Breast epithelium (tissue), 3 donors: Measurements from ENCODE around the gene BCL2L2.

Source experiments
- CTCF ChIP-seq, 3 donors: fragments of 450-650 bp; IDR thresholded peaks; one replicate each; pipeline ENCODE4 v1.5.1; 2016 to 2017; ENCODE audit warnings: antibody characterized with exemption in 3 of 3, mild to moderate bottlenecking in 3 of 3, moderate library complexity in 3 of 3
- POLR2A ChIP-seq: fragments of 450-650 bp; IDR thresholded peaks from one replicate; pipeline ENCODE4 v1.6.1; 2016; ENCODE audit warnings: antibody characterized with exemption, mild to moderate bottlenecking, moderate library complexity
- POLR2AphosphoS5 ChIP-seq, 3 donors: sonication (generic); formaldehyde crosslinking; IDR thresholded peaks; one replicate each; pipeline ENCODE4 v1.6.1; 2017; ENCODE audit warnings: antibody characterized with exemption in 3 of 3

GRCh38 chr14:23352506-23353432 lies 46.1 kb downstream of the BCL2L2 start, which contains the start of gene SLC22A17:
- TF ChIP-seq CTCF (IDR thresholded peaks at IDR 0.05), result no peak
- TF ChIP-seq POLR2AphosphoS5 (IDR thresholded peaks at IDR 0.05), result peak in 2 of 3 donors; percentile 28 to 65
- peak; percentile 48 for TF ChIP-seq POLR2A
